ACC112 (cell line): ENCODE measurements around the gene SLCO4A1.

Experiments used
- H2AFZ ChIP-seq: fragments of 200-600 bp; sonication (generic); one replicate; pipeline ENCODE4 v1.6.0; 2017; ENCODE audit warnings: antibody characterized with exemption, low read length; ENCODE audit not compliant: unreplicated experiment
- H3K27ac ChIP-seq: fragments of 200-600 bp; sonication (generic); 2 replicates; pipeline ENCODE4 v1.5.1; 2014; ENCODE audit warnings: low read depth, mild to moderate bottlenecking, antibody characterized with exemption, low read length, moderate library complexity
- H3K27me3 ChIP-seq: fragments of 200-600 bp; sonication (generic); 2 replicates; pipeline ENCODE4 v1.6.1; 2014; ENCODE audit warnings: mild to moderate bottlenecking, antibody characterized with exemption, low read length, moderate library complexity, mixed read lengths; ENCODE audit not compliant: insufficient read depth
- H3K36me3 ChIP-seq: fragments of 200-600 bp; sonication (generic); 2 replicates; pipeline ENCODE4 v1.6.1; 2016; ENCODE audit warnings: mild to moderate bottlenecking, antibody characterized with exemption, low read length, moderate library complexity, mixed read lengths; ENCODE audit not compliant: insufficient read depth
- H3K4me1 ChIP-seq: fragments of 200-600 bp; sonication (generic); one replicate; pipeline ENCODE4 v1.6.1; 2016; ENCODE audit warnings: low read length, mixed read lengths; ENCODE audit not compliant: insufficient read depth, unreplicated experiment, control insufficient read depth
- H3K4me3 ChIP-seq: fragments of 200-600 bp; sonication (generic); 2 replicates; pipeline ENCODE4 v1.5.1; 2014; ENCODE audit warnings: mild to moderate bottlenecking, low read depth, low read length
- H3K79me2 ChIP-seq: fragments of 200-600 bp; sonication (generic); one replicate; pipeline ENCODE4 v1.6.0; 2016; ENCODE audit warnings: low read length; ENCODE audit not compliant: control insufficient read depth, unreplicated experiment, insufficient read depth

Gene SLCO4A1

DNA sequence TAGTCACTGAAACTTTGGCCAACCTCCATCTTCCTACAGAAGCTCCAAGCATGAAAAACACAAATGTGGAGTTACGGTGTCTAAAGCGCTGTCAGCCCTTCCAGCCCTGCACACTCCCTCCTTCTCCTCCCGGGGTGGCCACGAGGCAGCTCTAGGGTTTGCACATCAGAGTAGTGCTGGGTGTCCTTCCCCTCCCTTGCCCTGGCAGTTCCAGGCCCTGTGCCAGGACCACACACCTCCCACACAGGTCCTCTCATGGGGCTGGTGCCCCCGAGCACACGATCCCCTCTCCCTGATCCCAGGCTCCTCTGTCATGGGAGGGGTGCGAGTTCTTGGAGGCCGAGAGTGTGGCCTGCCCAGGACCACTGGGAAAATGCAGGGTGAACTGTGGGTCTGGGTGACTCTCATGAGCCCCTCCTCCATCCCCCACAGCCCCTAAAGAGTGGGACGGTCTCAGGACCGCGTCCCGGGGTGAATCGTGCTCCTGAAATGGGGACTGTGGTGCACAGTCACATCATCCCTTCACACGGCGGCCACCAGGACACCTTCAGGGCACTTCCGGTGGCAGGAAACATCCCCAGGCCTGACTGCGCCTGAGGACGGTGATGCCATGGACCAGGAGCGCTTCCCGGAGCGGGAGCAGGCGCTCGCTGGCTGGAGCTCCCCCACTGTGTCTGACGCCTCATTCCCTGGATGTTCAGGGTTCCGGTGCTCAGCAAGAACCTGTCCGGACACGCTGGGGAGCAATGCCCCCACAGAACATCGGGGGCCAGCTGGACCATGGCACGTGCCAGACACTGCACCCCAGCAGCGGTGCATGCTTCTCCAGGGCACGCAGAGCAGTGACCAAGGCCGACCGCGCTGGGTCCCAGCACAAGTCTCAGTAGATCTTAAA, 42.8 kb upstream of the SLCO4A1 start:
- Histone ChIP-seq H3K27me3 (peaks cover 29% of the 10 kb centered on the region), H3K36me3 (no peaks in the 10 kb centered on the region), H3K79me2 (no peaks in the 10 kb centered on the region), H3K4me1 (peaks cover 7% of the 10 kb centered on the region), H3K4me3 (no peak overlapping the region), H2AFZ (no peak overlapping the region), H3K27ac (no peak overlapping the region)

DNA sequence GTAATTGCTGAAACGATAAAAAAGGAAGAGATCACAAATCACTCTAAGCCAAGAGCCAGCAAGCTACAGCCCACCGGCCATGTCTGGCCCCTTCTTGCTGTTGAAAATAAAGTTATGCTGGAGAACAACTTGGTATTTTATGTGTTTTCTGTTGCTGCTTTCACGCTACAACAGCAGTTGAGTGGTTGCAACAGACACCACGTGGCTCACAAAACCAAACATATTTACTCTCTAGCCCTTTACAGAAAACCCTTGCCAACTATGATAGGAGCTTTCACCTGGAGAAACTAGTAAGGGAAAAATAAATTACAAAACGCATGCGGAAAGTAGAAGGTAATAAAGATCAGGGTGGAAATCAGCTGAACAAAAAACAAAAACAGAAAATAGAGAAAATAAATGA, 41.1 kb upstream of the SLCO4A1 start:
- Histone ChIP-seq H3K27ac (no peak overlapping the region), H3K79me2 (no peaks in the 10 kb centered on the region), H3K4me1 (peaks cover 7% of the 10 kb centered on the region)

DNA sequence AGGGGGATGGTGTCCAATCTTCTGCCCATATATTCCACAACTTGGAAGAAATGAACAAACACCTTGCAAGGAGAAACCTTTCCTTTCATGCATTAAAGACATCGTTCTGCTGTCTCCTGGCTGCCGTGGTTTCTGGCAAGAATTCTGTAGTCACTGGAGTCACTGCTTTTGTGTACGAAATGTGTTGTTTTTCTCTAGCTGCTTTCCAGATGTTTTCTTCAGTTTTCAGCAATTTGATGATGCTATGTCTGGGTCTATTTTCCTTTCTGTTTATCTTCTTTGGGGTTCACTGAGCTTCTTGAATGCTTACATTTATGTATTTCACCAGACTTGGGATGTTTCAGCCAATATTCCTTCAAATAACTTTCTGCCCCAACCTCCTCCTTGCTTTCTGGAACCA, 40.6 kb upstream of the SLCO4A1 start:
- H3K4me1 ChIP-seq = peaks cover 7% of the 10 kb centered on the region
- no peak overlapping the region for H3K4me3 ChIP-seq

More for the DNA sequence above, 41.1 kb upstream of the SLCO4A1 start:
- no peak overlapping the region for H3K4me3 ChIP-seq
- no peak overlapping the region for H2AFZ ChIP-seq
- no peaks in the 10 kb centered on the region for H3K36me3 ChIP-seq
- H3K27me3 ChIP-seq = peaks cover 29% of the 10 kb centered on the region

DNA sequence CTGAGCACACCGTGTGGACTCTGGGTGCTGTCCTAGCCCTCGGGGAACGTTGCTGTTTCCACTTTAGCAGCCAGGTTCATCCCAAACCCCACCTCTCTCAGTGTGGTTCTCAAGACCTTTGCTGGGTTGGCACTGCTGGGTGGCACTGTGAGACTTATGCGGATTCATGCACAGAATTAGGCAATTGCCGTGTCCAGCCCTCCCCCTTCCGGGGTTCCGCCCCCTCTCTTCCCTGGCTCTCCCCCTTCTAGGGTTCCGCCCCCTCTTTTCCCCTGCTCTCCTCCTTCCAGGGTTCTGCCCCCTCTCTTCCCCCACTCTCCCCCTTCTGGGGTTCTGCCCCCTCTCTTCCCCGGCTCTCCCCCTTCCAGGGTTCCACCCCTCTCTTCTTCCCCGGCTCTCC, 39.8 kb upstream of the SLCO4A1 start:
- Histone ChIP-seq H3K36me3 (no peaks in the 10 kb centered on the region), H3K4me1 (peaks cover 7% of the 10 kb centered on the region), H2AFZ (no peak overlapping the region), H3K27ac (no peak overlapping the region), H3K27me3 (peaks cover 18% of the 10 kb centered on the region), H3K4me3 (no peak overlapping the region), H3K79me2 (no peaks in the 10 kb centered on the region)

More for the DNA sequence above, 40.6 kb upstream of the SLCO4A1 start:
- H3K27me3 ChIP-seq = peaks cover 24% of the 10 kb centered on the region
- H3K79me2 ChIP-seq = no peaks in the 10 kb centered on the region
- H2AFZ ChIP-seq = no peak overlapping the region
- no peaks in the 10 kb centered on the region for H3K36me3 ChIP-seq
- no peak overlapping the region for H3K27ac ChIP-seq

DNA sequence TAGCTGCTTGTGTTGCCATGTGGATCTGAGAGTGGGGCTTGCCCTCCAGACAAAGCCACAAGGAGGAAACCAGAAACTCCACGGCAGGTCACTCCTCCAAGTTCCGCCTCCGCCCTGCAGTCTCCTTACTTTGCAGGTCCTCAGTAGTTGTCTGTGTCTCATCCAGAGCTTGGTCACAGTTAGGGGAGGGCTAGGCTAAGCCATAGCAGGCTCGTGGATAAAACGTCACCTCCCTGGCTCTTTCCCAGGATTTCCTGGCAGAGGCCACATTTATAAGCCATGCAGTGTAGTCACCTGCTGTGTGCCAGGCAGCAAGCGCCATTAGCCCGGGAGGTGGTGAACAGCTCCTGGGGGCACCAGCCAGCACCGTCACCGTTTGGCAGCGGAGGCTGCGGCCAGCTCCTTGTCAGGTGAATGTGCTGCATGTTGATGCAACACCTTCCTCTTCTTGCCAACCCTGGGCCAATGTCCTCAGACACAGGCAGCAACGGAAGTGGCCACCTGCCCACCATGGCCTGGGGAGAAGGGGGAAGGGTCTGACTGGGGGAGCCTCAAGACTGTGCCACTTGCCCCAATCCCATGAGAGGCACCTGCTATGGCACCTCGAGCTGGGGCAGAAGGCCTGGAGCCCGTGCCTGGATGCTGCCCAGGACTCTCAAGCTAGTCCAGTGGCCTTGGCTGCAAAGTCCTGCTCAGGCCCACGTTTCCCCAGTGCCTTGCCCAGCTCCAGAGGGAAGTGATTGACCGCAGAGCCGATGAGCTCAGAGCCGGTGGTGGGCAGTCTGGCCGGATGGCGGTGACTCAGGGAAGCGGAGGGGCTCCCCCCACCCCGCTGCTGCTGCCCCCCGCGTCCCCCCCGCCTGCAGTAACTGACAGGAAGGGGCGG, 39.0 kb upstream of the SLCO4A1 start:
- Histone ChIP-seq H3K4me3 (no peak overlapping the region), H3K36me3 (no peaks in the 10 kb centered on the region), H3K79me2 (no peaks in the 10 kb centered on the region), H3K27ac (no peak overlapping the region), H2AFZ (no peak overlapping the region), H3K27me3 (peaks cover 18% of the 10 kb centered on the region), H3K4me1 (peaks cover 7% of the 10 kb centered on the region)

DNA sequence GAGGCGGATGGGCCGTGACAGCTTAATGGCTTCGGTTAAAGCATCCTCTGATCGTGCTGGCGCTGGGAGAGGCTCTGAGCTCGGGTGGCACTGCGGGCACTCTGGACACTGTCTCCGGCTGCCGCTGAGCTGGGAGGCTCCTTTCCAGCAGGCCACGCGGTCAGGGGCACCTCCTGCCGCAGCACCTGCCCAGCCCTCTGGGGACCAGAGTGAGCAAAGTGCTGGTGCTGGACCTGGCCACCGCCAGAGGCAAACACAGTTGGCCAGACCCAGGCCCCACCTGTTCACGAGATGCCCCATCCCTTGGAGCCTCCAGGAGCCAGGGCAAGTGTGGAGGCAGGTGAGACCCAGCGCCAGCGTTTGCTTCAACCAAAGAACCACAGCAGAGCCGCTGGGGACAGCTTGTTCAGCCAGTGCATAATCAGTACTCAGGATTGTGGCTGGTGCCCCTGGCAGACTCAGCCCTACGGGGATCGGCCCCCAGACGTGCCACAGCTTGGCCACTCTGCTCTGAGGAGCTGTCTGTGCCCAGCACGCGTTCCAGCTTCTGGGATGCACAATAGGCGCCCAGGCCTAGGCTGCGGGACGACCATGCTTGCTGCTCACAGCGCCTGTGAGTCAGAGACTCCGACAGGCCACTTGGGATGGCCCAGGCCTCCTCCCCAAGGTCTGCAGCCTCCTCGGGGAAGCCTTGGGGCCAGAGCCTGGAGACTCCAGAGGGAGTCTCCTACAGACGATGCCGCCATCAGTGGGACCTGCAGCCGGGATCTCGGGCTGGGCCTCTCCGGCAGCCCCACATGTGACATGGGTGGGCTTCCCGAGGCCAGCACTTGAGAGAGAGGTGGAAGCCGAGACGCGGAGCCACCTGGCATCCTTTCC, 38.2 kb upstream of the SLCO4A1 start:
- Histone ChIP-seq H2AFZ (no peak overlapping the region), H3K27ac (no peak overlapping the region), H3K4me3 (no peak overlapping the region), H3K27me3 (peaks cover 18% of the 10 kb centered on the region), H3K4me1 (peaks cover 7% of the 10 kb centered on the region), H3K79me2 (no peaks in the 10 kb centered on the region), H3K36me3 (no peaks in the 10 kb centered on the region)

DNA sequence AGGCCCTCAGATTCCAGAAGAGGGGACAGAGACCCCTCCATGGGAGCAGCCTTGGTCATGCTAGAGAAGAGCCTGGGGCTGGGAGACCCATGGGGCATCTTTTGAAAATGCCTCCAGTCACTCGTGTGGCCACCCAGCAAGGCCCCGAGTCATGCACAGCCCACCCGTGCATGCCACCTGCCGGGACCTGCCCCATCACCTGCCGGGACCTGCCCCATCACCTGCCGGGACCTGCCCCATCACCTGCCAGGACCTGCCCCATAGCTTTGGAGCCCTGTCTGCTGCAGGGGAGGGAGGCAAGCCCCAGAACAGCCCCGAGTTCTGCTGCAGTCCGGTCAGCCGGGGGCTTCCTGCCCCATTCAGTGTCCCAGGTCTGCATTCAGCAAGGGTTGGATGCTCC, 37.5 kb upstream of the SLCO4A1 start:
- peaks cover 7% of the 10 kb centered on the region for H3K4me1 ChIP-seq
- no peak overlapping the region for H3K27ac ChIP-seq
- no peaks in the 10 kb centered on the region for H3K36me3 ChIP-seq
- peaks cover 22% of the 10 kb centered on the region for H3K27me3 ChIP-seq
- H3K79me2 ChIP-seq = no peaks in the 10 kb centered on the region
- no peak overlapping the region for H2AFZ ChIP-seq
- no peak overlapping the region for H3K4me3 ChIP-seq

DNA sequence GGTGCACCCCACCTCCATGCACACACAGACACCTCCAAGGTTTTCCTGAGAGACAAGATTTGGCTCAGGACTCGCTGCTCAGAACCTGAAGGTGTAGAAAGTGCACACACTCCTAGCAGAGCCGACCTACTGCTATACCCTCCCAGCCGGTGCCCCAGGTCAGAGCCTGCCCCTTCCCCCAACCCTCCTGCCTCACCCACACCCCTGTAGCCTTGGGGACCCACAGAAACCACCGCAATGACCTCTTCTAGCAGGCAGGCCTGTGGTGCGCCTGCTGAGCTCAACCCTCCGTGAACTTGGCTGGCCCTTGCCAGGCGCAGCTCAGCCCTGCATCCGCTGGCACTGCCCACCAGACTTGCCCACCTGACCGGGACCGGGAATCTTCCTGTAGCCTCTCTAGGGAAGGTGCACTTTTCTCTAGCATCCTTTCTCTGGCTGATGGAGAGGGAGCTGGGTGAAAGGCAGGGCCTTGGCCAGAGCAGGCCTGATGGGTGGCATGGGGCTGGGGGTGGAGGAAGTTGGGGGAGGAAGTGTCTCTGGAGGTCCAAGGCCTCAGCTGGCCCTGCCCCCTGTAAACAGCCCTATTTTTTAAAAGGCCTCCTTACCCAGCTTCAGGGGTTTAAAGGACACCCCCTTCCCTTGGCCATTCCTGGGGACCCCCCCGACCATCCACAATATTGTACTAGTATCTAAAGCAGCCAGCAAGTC, 36.9 kb upstream of the SLCO4A1 start:
- Histone ChIP-seq H3K4me1 (peaks cover 7% of the 10 kb centered on the region), H3K79me2 (no peaks in the 10 kb centered on the region), H3K27ac (no peak overlapping the region), H2AFZ (no peak overlapping the region), H3K27me3 (peaks cover 22% of the 10 kb centered on the region), H3K4me3 (no peak overlapping the region), H3K36me3 (no peaks in the 10 kb centered on the region)

DNA sequence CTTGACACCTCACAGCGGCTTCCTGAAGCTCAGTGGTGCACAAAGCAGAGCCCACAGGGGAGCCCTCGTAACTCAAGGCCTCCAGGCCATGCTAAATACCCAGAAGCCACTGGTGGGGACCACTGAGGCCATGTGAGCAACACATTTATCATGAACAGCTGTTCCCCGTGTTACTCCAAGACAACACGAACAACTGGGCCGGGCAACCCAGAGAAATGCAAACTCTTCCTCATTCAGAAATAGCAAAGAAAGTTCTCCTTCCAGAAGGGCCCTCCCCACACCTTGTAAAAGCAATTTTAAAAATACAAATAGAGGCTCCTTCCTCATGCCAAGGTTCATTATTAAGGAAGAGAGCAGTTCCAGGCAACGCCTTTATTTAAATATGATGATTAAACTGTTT, 36.3 kb upstream of the SLCO4A1 start:
- Histone ChIP-seq H2AFZ (peak overlapping the region; percentile 1), H3K4me1 (peaks cover 7% of the 10 kb centered on the region), H3K27ac (no peak overlapping the region), H3K36me3 (no peaks in the 10 kb centered on the region), H3K79me2 (no peaks in the 10 kb centered on the region), H3K4me3 (peak overlapping the region; percentile 26), H3K27me3 (peaks cover 23% of the 10 kb centered on the region)
